T-helper 1 cell treated with Interleukin-12 subunit alpha and Interleukin-12 subunit beta and Interleukin-4 antibody, amounts not matched to agents 30 μg/mL and 1 μg/mL, for 36 hours (primary cell): ENCODE data around the gene CISD2.
A peak's percentile ranks its signal among the peaks of the same experiment; 100 is the strongest.
"Not testable (repeated sequence)": the region's sequence is repeated elsewhere in the genome, so short reads cannot be mapped to it uniquely, and the experiment has no call there.

Source experiments
- H3K27ac Mint-ChIP-seq: one replicate; pipeline ENCODE4 v1.8.0; 2021; ENCODE audit warnings: mild to moderate bottlenecking, mixed read lengths
- H3K27me3 Mint-ChIP-seq: one replicate; pipeline ENCODE4 v1.8.0; 2021; ENCODE audit warnings: low read depth, mixed read lengths
- H3K36me3 Mint-ChIP-seq: one replicate; pipeline ENCODE4 v1.8.0; 2021; ENCODE audit warnings: low read depth, mixed read lengths
- H3K4me1 Mint-ChIP-seq: one replicate; pipeline ENCODE4 v1.8.0; 2021; ENCODE audit warnings: low read depth, mixed read lengths
- H3K4me3 Mint-ChIP-seq: one replicate; pipeline ENCODE4 v1.8.0; 2021; ENCODE audit warnings: mild to moderate bottlenecking, moderate library complexity, mixed read lengths
- H3K9me3 Mint-ChIP-seq: one replicate; pipeline ENCODE4 v1.8.0; 2021; ENCODE audit warnings: mixed read lengths

The CISD2 gene

DNA sequence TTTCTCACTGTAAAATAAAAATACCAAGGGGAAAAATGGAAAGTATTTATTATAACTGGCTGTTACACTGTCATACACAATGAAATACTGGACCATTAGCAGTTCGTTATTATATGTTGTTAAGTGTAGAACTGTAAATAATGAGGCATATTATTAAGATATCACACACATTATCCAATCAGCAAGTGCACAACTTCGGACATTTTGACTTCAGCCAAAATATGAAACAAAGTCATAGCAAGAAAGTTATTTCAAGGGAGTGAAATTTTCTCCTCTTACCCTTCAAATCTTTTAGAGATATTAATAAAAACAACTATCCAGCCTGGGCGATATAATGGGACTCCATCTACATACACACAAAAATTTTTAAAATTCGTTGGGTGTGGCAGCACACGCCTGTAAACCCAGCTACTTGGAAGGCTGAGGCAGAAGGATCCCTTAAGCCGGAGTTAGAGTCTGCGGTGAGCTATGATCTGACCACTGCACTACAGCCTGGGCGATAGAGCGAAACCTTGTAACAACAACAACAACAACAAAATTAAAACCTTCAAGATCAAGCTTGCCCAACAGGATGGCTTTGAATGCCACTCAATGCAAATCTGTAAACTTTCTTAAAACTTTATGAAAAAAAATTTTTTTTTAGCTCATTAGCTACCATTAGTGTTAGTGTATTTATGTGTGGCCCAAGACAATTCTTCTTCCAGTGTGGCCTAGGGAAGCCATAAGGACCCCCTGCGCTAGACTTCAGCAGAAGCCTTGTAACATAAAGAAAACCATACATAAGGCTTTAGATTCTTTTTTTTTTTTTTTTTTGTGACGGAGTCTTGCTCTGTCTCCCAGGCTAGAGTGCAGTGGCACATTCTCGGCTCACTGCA lies 1.3 kb upstream of the CISD2 start:
- H3K27me3 Mint-ChIP-seq, result no peaks in the 10 kb centered on the region
- peaks cover 50% of the 10 kb centered on the region for H3K4me1 Mint-ChIP-seq
- H3K4me3 Mint-ChIP-seq, result peak overlapping the region; percentile 97
- peaks cover 24% of the 10 kb centered on the region for H3K36me3 Mint-ChIP-seq
- H3K27ac Mint-ChIP-seq, result peak overlapping the region; percentile 99
- peaks cover 8% of the 10 kb centered on the region for H3K9me3 Mint-ChIP-seq

DNA sequence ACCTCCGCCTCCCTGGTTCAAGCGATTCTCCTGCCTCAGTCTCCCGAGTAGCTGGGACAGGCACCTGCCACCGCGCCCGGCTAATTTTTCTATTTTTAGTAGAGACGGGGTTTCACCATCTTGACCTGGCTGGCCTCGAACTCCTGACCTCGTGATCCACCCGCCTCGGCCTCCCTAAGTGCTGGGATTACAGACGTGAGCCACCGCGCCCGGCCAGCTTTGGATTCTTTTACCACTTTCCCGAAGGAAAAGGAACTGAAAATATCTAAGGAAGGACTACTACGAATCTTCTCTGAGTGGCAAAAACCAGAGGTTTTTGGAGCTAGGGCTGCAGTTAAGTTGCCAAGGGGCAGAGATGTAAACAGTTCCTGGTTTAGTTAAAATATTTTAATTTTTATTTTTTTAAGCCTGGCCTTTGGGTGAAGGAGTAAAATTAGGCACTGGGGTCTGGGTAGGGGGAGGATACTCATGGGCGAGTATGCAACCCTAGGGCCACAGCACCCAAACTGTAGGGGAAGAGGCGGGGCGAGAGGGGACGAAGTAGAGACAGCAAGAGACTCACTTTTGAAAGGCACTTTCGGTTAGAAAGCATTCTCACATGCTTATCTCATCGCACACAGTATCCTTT lies 525 bp upstream of the CISD2 start:
- peak overlapping the region; percentile 97 for H3K4me3 Mint-ChIP-seq
- H3K36me3 Mint-ChIP-seq, result peaks cover 28% of the 10 kb centered on the region
- no peaks in the 10 kb centered on the region for H3K27me3 Mint-ChIP-seq
- peaks cover 55% of the 10 kb centered on the region for H3K4me1 Mint-ChIP-seq
- peak overlapping the region; percentile 99 for H3K27ac Mint-ChIP-seq
- H3K9me3 Mint-ChIP-seq, result peaks cover 5% of the 10 kb centered on the region

DNA sequence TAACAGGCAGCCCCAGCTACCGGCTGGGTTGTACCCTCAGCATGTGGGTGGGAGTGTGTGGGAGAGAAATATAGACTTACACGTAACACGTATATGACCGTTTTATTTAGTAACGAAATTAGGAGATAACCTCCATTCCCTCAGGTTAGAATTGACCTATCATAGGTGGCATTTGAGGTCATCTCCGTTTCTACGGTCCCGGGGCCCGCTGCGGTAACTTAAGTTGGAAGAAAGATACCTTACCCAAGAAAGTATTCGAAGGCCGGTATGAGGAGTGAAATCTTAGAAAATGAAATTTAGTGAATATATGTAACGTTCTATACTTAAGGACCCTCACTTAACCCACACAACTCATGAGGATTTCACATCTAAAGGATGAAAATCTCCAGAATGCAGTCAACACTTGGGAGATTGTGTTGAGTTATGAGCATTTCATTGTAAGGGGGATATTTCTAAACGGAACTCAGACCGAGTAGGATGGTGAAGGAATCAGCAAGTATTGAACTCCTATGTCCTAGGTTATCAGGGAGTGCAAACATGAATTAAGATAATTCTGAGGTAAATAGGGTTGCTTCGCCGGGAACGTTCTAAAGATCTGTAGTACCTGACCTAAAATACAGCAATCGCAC lies 891 bp downstream of the CISD2 start:
- H3K36me3 Mint-ChIP-seq, result peaks cover 32% of the 10 kb centered on the region
- H3K4me3 Mint-ChIP-seq, result peak overlapping the region; percentile 97
- peak overlapping the region; percentile 99 for H3K27ac Mint-ChIP-seq
- no peaks in the 10 kb centered on the region for H3K27me3 Mint-ChIP-seq
- peaks cover 7% of the 10 kb centered on the region for H3K9me3 Mint-ChIP-seq
- H3K4me1 Mint-ChIP-seq, result peaks cover 53% of the 10 kb centered on the region

DNA sequence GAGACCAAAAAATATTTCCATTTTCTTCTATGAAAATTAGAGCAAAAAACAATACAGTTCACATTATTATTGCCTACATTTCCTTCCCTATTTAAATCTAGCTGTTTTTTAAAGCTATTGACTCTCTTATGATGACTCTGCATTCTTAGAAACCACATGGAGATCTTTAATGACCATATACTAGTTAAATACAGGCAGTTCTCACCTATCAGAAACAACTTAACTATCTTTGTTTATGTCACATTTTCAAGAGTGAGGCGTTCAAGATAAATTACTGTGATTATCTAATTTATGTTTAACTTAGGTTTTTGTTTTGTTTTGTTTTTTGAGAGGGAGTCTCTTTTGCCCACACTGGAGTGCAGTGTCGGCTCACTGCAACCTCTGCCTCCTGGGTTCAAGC lies 3.0 kb downstream of the CISD2 start:
- no peaks in the 10 kb centered on the region for H3K27me3 Mint-ChIP-seq
- peak overlapping the region; percentile 18 for H3K27ac Mint-ChIP-seq
- H3K4me3 Mint-ChIP-seq, result peak overlapping the region; percentile 6
- peaks cover 38% of the 10 kb centered on the region for H3K4me1 Mint-ChIP-seq
- H3K9me3 Mint-ChIP-seq, result peaks cover 7% of the 10 kb centered on the region
- H3K36me3 Mint-ChIP-seq, result peaks cover 43% of the 10 kb centered on the region

DNA sequence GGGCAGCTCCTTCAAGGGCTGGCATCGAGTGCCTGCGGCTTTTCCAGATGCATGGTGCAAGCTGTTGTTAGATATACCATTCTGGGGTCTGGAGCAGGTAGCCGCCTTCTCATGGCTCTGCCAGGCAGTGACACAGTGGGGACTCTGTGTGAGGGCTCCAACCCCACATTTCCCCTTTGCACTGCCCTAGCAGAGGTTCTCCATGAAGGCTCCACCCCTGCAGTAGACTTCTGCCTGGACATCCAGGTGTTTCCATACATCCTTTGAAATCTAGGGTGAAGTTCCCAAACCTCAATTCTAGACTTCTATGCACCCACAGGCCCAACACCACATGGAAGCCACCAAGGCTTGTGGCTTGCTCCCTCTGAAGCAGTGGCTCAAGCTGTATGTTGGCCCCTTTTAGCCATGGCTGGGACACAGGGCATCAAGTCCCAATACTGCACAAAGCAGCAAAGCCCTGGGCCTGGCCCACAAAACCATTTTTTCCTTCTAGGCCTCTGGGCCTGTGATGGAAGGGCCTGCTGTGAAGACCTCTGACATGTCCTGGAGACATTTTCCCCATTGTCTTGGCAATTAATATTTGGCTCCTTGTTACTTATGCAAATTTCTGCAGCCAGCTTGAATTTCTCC lies 8.8 kb downstream of the CISD2 start:
- not testable (repeated sequence) for H3K27me3 Mint-ChIP-seq, H3K27ac Mint-ChIP-seq, H3K4me3 Mint-ChIP-seq
- Mint-ChIP-seq H3K36me3 (peaks cover 56% of the 10 kb centered on the region), H3K9me3 (peaks cover 16% of the 10 kb centered on the region), H3K4me1 (peaks cover 22% of the 10 kb centered on the region)

DNA sequence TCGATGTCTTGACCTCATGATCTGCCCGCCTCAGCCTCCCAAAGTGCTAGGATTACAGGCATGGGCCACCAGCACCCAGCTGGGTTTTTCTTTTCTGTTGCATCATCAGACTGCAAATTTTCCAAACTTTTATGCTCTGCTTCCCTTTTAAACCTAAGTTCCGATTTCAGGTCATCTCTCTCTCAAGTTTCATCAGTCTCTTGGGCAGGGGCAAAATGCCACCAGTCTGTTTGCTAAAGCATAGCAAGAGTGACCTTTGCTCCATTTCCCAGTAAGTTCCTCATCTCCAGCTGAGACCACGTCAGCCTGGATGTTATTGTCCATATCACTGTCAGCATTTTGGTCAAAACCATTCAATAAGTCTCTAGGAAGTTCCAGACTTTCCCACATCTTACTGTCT lies 9.6 kb downstream of the CISD2 start:
- peaks cover 49% of the 10 kb centered on the region for H3K36me3 Mint-ChIP-seq
- not testable (repeated sequence) for H3K27ac Mint-ChIP-seq, H3K4me3 Mint-ChIP-seq, H3K27me3 Mint-ChIP-seq
- peaks cover 16% of the 10 kb centered on the region for H3K9me3 Mint-ChIP-seq
- H3K4me1 Mint-ChIP-seq, result peaks cover 16% of the 10 kb centered on the region

DNA sequence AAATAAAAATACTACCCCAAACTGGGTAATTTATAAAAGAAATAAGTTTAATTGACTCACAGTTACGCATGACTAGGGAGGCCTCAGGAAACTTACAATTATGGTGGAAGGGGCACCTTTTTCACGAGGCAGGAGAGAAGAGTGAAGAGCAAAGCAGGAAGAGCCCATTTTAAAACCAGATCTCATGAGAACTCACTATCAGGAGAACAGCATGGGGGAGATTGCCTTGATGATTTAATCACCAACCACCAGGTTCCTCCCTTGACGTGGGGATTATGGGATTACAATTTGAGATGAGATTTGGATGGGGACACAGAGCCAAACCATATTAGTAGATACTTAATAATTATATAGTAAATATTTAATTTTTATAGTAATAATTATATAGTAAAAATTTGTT lies 10.1 kb downstream of the CISD2 start:
- Mint-ChIP-seq H3K9me3 (peaks cover 16% of the 10 kb centered on the region), H3K4me3 (no peak overlapping the region), H3K36me3 (peaks cover 46% of the 10 kb centered on the region), H3K27ac (no peak overlapping the region), H3K27me3 (no peaks in the 10 kb centered on the region), H3K4me1 (peaks cover 15% of the 10 kb centered on the region)

DNA sequence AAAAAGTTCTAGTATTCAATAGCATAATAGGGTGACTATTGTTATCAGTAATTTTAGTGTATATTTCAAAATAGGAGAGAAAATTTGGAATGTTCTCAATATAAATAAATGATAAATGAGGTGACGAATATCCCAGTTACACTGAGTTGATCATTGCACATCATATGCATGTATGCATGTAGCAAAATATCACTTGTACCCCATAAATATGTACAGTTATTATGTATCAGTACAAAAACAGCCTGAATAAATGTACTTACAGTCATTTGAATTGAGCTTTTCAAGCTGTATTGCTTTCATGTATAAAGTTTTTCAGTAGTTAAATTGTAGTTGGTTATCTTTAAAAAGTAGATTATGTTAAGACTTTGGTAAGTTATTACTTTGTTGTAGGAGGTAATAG lies 12.6 kb downstream of the CISD2 start:
- H3K4me1 Mint-ChIP-seq, result peaks cover 9% of the 10 kb centered on the region
- peaks cover 13% of the 10 kb centered on the region for H3K9me3 Mint-ChIP-seq
- H3K27ac Mint-ChIP-seq, result no peak overlapping the region

DNA sequence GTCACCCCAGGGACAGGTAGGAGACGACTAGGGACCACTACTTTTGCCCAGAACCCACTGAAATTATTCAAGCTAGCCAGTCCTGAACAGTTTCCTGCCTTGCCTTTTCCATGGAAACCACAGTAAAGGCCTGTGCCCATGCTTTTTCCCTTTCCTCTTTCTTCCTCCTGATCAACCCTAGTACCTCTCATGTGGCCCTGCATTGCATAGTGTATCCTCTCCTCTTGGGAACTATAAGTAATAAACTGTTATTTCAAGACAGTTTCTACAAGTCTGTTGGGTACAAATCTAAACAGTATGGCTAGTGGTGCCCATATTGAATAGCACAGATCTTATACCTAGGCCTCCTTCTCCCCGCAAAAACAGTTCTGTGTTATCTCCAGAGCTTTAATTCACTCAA lies 14.5 kb downstream of the CISD2 start:
- Mint-ChIP-seq H3K4me1 (peaks cover 9% of the 10 kb centered on the region), H3K4me3 (no peak overlapping the region), H3K27me3 (no peaks in the 10 kb centered on the region), H3K9me3 (peaks cover 4% of the 10 kb centered on the region), H3K36me3 (peaks cover 25% of the 10 kb centered on the region), H3K27ac (no peak overlapping the region)

More for the DNA sequence above, 12.6 kb downstream of the CISD2 start:
- Mint-ChIP-seq H3K4me3 (no peak overlapping the region), H3K36me3 (peaks cover 34% of the 10 kb centered on the region), H3K27me3 (no peaks in the 10 kb centered on the region)

DNA sequence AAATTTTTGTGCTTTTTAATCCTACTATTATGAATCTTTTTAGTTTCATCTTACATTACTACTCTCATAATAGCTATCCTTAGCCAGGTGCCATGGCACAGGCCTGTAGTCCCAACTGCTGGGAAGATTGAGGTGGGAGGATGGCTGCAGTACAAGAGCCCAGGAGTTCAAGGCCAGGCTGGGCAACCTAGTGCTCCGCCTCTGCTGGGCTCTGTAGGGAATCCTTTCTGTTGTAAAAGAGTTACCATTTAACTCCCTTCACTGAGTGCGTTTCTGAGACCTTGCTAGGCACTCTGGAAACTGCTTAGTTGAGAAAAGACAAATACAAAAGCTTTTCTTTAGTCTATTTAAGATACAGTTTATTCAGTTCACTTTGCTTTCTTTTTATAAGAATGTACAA lies 19.8 kb downstream of the CISD2 start:
- H3K4me3 Mint-ChIP-seq, H3K9me3 Mint-ChIP-seq, H3K27ac Mint-ChIP-seq, H3K27me3 Mint-ChIP-seq, H3K4me1 Mint-ChIP-seq: not testable (repeated sequence)
- H3K36me3 Mint-ChIP-seq, result peaks cover 21% of the 10 kb centered on the region

DNA sequence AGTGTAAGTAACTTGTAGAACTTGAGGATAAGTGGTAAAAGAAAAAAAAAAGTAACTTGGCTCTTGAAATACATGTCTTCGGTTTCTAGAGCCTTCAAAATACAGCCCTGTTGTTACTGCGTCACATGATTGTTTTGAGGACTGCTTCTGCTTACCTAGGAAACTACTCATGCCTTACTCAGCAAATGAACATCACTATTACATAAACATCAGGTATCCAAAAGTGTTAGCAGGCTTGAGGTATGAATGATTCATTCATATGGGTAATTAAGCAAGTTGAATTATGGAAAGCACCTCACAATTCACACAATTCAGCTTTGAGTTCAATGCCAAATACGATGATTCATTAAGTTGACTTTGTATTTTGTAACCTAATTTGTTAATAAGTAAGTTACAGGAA lies 21.1 kb downstream of the CISD2 start:
- H3K27ac Mint-ChIP-seq, H3K4me1 Mint-ChIP-seq, H3K9me3 Mint-ChIP-seq, H3K27me3 Mint-ChIP-seq, H3K4me3 Mint-ChIP-seq: not testable (repeated sequence)
- peaks cover 20% of the 10 kb centered on the region for H3K36me3 Mint-ChIP-seq

DNA sequence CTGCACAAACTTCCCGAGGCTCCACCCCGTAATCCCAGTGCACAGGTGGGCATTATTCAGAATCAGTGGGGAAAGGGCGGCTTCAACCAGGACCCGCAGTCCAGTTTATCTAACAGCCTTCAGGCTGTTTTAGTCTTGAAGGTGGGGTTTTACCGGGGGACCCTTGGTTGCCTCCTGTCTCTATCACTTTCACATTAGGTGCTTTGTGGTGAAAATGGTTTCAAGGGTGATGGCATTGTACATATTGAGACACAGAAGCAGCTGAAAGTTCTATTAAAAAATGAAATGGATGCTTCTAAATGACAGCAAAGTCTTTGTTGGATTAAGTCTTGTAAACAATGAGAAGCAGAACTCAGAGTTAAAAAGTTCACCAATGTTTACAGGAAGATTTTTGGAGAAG lies 27.8 kb downstream of the CISD2 start:
- H3K36me3 Mint-ChIP-seq, H3K27me3 Mint-ChIP-seq, H3K9me3 Mint-ChIP-seq, H3K27ac Mint-ChIP-seq, H3K4me1 Mint-ChIP-seq, H3K4me3 Mint-ChIP-seq: not testable (repeated sequence)

DNA sequence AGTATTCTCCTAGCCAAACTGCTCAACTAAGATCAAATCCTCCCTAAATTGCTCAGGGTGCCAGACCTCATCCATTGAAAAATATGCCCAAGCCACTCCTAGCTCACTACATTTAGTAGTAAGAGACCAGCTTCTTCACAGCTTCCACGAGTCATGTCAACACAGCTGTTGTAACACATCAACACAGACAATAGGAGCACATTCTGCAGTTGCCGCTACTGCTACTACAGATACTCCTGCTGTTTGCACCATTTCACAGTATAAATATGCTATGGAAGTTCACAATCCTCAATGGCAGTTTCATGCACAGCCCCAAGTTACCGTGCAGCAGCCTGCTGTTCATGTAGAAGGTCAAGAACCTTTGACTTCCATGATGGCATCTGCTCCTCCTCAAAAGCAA lies 28.8 kb downstream of the CISD2 start:
- not testable (repeated sequence) for H3K9me3 Mint-ChIP-seq, H3K36me3 Mint-ChIP-seq, H3K27me3 Mint-ChIP-seq, H3K4me3 Mint-ChIP-seq, H3K27ac Mint-ChIP-seq, H3K4me1 Mint-ChIP-seq

DNA sequence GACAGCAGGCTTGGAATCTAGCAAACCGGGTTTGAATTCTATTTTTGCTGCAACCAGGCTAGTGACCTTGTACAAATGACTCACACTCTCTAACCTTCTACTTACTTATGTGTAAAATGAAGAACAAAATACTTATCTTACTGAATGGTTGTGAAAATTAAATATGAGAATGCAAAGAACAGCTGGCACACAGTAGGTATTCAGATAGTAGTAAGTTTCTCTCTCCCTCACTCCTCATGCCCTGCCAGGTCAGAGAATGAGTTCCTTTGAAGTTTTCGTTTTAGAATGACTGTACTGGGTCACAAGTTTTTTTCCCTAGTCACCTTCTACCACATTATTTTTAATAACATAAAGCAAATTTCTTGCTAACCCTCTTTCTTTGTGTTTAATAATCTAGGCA lies 33.0 kb downstream of the CISD2 start:
- no peak overlapping the region for H3K4me3 Mint-ChIP-seq
- H3K9me3 Mint-ChIP-seq, result no peaks in the 10 kb centered on the region
- H3K27ac Mint-ChIP-seq, result no peak overlapping the region
- no peaks in the 10 kb centered on the region for H3K4me1 Mint-ChIP-seq
- H3K27me3 Mint-ChIP-seq, result peaks cover 3% of the 10 kb centered on the region
- no peaks in the 10 kb centered on the region for H3K36me3 Mint-ChIP-seq

DNA sequence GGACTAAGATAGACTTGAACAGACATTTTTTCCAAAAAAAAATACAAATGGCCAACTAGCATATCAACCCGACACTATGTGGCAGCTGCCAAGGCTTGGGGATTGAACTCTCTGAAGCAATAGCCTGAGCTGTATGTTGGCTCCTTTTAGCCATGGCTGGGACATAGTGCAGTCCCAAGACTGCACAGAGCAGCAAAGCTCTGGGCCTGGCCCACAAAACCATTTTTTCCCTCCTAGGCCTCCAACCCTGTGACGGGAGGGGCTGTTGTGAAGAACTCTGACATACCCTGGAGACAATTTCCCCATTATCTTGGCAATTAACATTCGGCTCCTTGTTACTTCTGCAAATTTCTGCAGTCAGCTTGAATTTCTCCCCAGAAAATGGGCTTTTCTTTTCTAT lies 50.1 kb downstream of the CISD2 start:
- peaks cover 17% of the 10 kb centered on the region for H3K9me3 Mint-ChIP-seq
- H3K4me1 Mint-ChIP-seq, result no peaks in the 10 kb centered on the region
- peaks cover 6% of the 10 kb centered on the region for H3K36me3 Mint-ChIP-seq
- H3K27ac Mint-ChIP-seq, result no peak overlapping the region
- no peak overlapping the region for H3K4me3 Mint-ChIP-seq
- no peaks in the 10 kb centered on the region for H3K27me3 Mint-ChIP-seq
